NK-92 treated with Interleukin-12 subunit alpha and Interleukin-12 subunit beta, amount 100 ng/mL, for 24 hours (cell line): Measurements from ENCODE around the gene HEXD.

Experiments used
- DNase-seq: peaks from one replicate; lab custom pipeline; 2025; lab: John Stamatoyannopoulos, UW

Gene HEXD

DNA sequence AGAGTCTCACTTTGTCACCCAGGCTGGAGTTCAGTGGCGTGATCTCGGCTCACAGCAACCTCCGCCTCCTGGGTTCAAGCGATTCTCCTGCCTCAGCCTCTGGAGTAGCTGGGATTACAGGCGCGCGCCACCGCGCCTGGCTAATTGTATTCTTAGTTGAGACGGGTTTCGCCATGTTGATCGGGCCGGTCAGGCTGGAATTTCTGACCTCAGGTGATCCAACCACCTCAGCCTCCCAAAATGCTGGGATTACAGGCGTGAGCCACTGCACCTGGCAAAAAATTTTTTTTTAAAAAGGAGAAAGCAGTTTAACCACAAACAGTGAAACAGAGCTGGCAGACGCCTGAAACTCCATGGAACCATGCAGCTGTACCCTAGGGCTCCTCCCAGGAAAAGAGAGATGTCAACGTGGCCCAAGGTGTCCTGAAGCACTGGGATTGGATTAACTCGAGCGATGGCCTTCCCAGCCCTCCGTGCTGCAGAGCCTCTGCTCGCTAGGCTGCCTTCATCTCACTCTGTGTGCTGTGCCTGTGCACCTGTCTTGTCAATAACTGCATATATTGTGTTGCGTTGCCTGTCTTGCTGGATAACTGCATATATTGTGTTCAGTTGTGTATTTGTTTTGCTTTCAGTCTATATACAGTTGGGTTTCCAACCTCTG is 71.8 kb downstream of the HEXD start:
- DNase-seq = no peak

DNA sequence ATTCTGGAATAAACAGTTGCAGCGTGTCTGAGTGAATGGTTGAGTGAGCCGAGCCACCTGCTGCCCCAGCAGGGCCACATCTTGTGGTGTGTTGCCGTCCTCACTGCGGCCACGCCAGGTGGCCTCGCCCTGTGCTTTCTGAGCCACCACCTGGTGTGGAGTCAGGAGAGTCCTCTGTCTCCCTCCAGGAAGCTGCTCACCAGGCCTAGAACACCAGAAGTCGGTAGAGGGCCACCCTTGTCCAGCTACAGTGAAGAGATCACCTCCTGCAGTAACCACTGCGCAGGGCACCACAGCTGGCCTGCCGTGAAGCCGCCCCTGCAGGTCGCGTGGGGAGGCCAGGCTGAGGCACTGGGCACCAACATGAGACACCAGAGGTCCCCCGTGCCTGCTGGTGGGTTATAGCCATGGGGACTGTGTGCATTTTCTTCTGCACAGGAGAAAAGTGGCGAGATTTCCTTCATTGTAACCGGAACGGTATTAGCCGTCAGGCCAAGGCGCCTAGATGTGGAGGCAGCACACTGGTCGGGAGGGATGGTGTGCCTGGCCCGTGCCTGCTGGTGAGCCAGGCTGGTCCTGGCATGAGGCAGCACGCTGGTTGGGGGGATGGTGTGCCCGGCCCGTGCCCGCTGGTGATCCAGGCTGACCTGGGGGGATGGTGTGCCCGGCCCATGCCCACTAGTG is 72.5 kb downstream of the HEXD start:
- no peak for DNase-seq

DNA sequence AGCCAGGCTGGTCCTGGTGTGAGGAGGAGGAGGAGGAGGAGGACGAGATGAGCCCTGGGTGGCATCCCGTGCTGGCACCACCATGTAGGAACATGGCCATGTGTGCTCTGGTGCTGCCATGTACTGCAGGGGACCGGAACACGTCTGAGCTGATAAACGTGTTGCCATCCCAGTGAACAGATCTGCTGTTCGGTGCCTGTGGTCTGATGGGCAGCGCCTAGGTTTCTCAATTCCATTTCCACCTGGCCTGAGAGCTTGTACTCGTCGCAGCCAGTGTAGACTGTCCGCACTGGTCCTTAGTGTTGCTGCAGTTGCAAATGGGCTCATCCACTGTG is 73.0 kb downstream of the HEXD start:
- no peak for DNase-seq

DNA sequence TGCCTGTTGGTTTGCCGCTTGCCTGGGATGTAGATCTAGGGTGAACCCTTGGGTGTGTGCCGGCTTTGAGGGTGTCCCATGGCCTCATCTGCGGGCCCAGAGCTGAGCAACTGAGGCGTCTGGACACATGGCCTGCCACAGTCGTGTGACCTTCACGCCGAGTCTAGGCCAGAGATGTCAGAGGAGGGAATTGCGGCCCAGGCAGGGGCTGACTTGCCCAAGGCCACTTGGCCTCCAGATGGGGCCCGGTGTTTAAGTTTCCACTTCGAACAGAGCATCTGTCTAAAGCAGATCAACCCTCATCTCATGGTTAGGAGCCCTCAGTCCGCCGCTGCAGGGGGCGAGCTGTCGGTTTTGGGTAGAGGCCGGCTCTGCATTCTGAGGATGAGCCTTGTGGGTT is 73.4 kb downstream of the HEXD start:
- DNase-seq = no peak
